ENCODE results near the gene FAM47C. TPM values are rescaled to one million over a fixed set of nuclear protein-coding genes. Genes with fewer than 3 reads are reported as not detected.

The FAM47C gene
- total and polyA plus RNA-seq, 2 of the 4 experiments (the other 2 are of a cell fraction) = not detected

- Histone ChIP-seq H2BK5ac (ENCODE audit: low read depth, low read length, poor library complexity, severe bottlenecking) (no peak overlapping the region), H3K27me3 (ENCODE audit: control insufficient read depth, insufficient read depth, low read length) (no peaks in the 10 kb centered on the region; the same call in 1 of the 2 replicates), H3K79me1 (ENCODE audit: low read depth in 1 of 2, low read length in 2 of 2) (no peaks in the 10 kb centered on the region), H4K91ac (ENCODE audit: insufficient read depth, low read depth, low read length) (no peak overlapping the region), H3K14ac (replicated peaks; ENCODE audit: low read depth, low read length) (no peak overlapping the region), H3K4ac (ENCODE audit: low read depth, low read length) (no peak overlapping the region), H3K23ac (ENCODE audit: low read depth, low read length) (no peak overlapping the region), H2AFZ (replicated peaks; ENCODE audit: low read length, poor library complexity) (no peak overlapping the region), H3K9me1 (ENCODE audit: insufficient read depth, low read length) (no peaks in the 10 kb centered on the region), H2AK5ac (ENCODE audit: low read depth, low read length) (no peak overlapping the region), H4K8ac (ENCODE audit: low read depth in 2 of 2, low read length in 2 of 2) (no peak overlapping the region), H4K5ac (ENCODE audit: low read depth, low read length) (no peak overlapping the region), H3K4me1 (ENCODE audit: control insufficient read depth, insufficient read depth, low read length) (no peaks in the 10 kb centered on the region), H3K56ac (ENCODE audit: extremely low read depth, insufficient read depth, low read length) (no peak overlapping the region), H3K27ac (ENCODE audit: insufficient read depth, low read length) (no peak overlapping the region), H3K4me3 (ENCODE audit: insufficient read depth, low read depth, low read length) (no peak overlapping the region), H4K20me1 (ENCODE audit: insufficient read depth, low read length) (no peaks in the 10 kb centered on the region), H3K9ac (ENCODE audit: low read depth, low read length) (no peak overlapping the region), H3K9me3 (ENCODE audit: control insufficient read depth, insufficient read depth, low read length) (no peaks in the 10 kb centered on the region), H3K18ac (ENCODE audit: low read depth, low read length) (no peak overlapping the region), H2BK20ac (ENCODE audit: low read depth, low read length) (no peak overlapping the region), H3K36me3 (ENCODE audit: control insufficient read depth, insufficient read depth, low read length) (no peaks in the 10 kb centered on the region), H2AK9ac (replicated peaks; ENCODE audit: low read depth, low read length, poor library complexity) (no peak overlapping the region), H2BK120ac (ENCODE audit: low read depth, low read length) (no peak overlapping the region), H2BK15ac (ENCODE audit: low read depth, low read length) (no peak overlapping the region), H3K4me2 (ENCODE audit: low read depth, low read length) (no peak overlapping the region)
- in situ Hi-C loops (cut with MboI; ENCODE audit: low sequenced_read_pairs) (no loop called here), dilution Hi-C loops (cut with HindIII; ENCODE audit: low sequenced_read_pairs, unreplicated experiment) (no loop called here), intact Hi-C loops (cut with micrococcal nuclease) (no loop called here)
- ATAC-seq (ENCODE audit: low read depth) (no peak), DNase-seq (no peak)
- CTCF ChIA-PET = no interaction called here
- BruUV-seq (replicated peaks) = no TSS peak
- 60% methylated on average over 1 of the region's 10 CpGs; no CpG with 5 or more reads in 1 of the 2 experiments for WGBS, 2 experiments (ENCODE audit: extremely low coverage in 2 of 2, insufficient read length in 1 of 2)
- TF ChIP-seq CTCF (conservative IDR thresholded peaks at IDR 0.05; ENCODE audit: low read depth, low read length) = no peak
- no peak for TF ChIP-seq MAFK (IDR thresholded peaks at IDR 0.05; ENCODE audit: low read depth, low read length)
- no peak for TF ChIP-seq RCOR1 (IDR thresholded peaks at IDR 0.05; ENCODE audit: insufficient replicate concordance, low read length)
- no peak for TF ChIP-seq BHLHE40 (IDR thresholded peaks at IDR 0.05; ENCODE audit: low read depth, low read length)
- TF ChIP-seq POLR2A (IDR thresholded peaks at IDR 0.05; ENCODE audit: low read depth, low read length) = no peak
- no peak for TF ChIP-seq RAD21 (IDR thresholded peaks at IDR 0.05; ENCODE audit: low read length)
- no peak for TF ChIP-seq RFX5 (IDR thresholded peaks at IDR 0.05; ENCODE audit: low read depth, low read length)
- no peak for TF ChIP-seq FOS (IDR thresholded peaks at IDR 0.05; ENCODE audit: low read depth, low read length)
- no peak for TF ChIP-seq CHD1 (IDR thresholded peaks at IDR 0.05; ENCODE audit: low read depth, low read length)
- no peak for TF ChIP-seq CEBPB (IDR thresholded peaks at IDR 0.05; ENCODE audit: low read depth, low read length)
- no peak for TF ChIP-seq SMC3 (IDR thresholded peaks at IDR 0.05; ENCODE audit: low read depth, low read length)
- TF ChIP-seq MAZ (IDR thresholded peaks at IDR 0.05; ENCODE audit: borderline replicate concordance, low read depth, low read length) = no peak
- TF ChIP-seq ELK1 (IDR thresholded peaks at IDR 0.05; ENCODE audit: borderline replicate concordance, low read depth, low read length) = no peak
- POLR2A ChIA-PET (ENCODE audit: unreplicated experiment) = no interaction called here
Observed at GRCh38 chrX:36961590-36961989, 46.6 kb upstream of the FAM47C start.

All from IMR-90 (cell line).